Omental fat pad (tissue), 4 donors: ENCODE data around the gene SYNJ1. TPM values are rescaled to one million over a fixed set of nuclear protein-coding genes. Genes with fewer than 3 reads are reported as not detected.

Source experiments
- ATAC-seq: fragments of 150-250 bp; one replicate; pipeline ENCODE4 v1.9.1; 2016; ENCODE audit warnings: mild to moderate bottlenecking, moderate library complexity; ENCODE audit not compliant: low FRiP score
- DNase-seq: peaks from one replicate; pipeline ENCODE4 v3.0.0-alpha.2; 2019; ENCODE audit warnings: low spot score
- CTCF ChIP-seq, 3 donors: fragments of 450-650 bp; IDR thresholded peaks; one replicate each; pipeline ENCODE4 v1.5.1; 2016 to 2017; ENCODE audit warnings: antibody characterized with exemption in 3 of 3, mild to moderate bottlenecking in 3 of 3, moderate library complexity in 2 of 3
- total RNA-seq, 4 donors: library from RNA; depleted of rRNA; stranded (reverse); fragments of >200 nt; gene quantifications; one replicate each; pipeline ENCODE4 v1.1.0, GENCODE V29; 2016

The SYNJ1 gene
- total RNA-seq, 4 donors from 2014 or later = 7.5 to 22.1 (median 9.9) TPM

- DNase-seq (no peak), ATAC-seq (peak; percentile 1)
- no peak for TF ChIP-seq CTCF (IDR thresholded peaks at IDR 0.05)
Observed at GRCh38 chr21:32726839-32727686, 750 bp downstream of the SYNJ1 start.

GRCh38 chr21:32719085-32719484 is 8.7 kb downstream of the SYNJ1 start:
- ATAC-seq = no peak

GRCh38 chr21:32717851-32718316 is 9.9 kb downstream of the SYNJ1 start:
- no peak for TF ChIP-seq CTCF (IDR thresholded peaks at IDR 0.05)

More at GRCh38 chr21:32719085-32719484, 8.7 kb downstream of the SYNJ1 start:
- TF ChIP-seq CTCF (IDR thresholded peaks at IDR 0.05) = no peak
- no peak for DNase-seq

GRCh38 chr21:32716486-32716885 is 11.3 kb downstream of the SYNJ1 start:
- ATAC-seq (no peak), DNase-seq (no peak)
- TF ChIP-seq CTCF (IDR thresholded peaks at IDR 0.05) = no peak

More at GRCh38 chr21:32717851-32718316, 9.9 kb downstream of the SYNJ1 start:
- no peak for ATAC-seq
- no peak for DNase-seq

GRCh38 chr21:32713726-32714125 is 14.1 kb downstream of the SYNJ1 start:
- no peak for TF ChIP-seq CTCF (IDR thresholded peaks at IDR 0.05)
- DNase-seq (no peak), ATAC-seq (no peak)

- TF ChIP-seq CTCF (IDR thresholded peaks at IDR 0.05) = no peak
- DNase-seq (no peak), ATAC-seq (no peak)
Observed at GRCh38 chr21:32712641-32713040, 15.2 kb downstream of the SYNJ1 start.

GRCh38 chr21:32712043-32712442 is 15.8 kb downstream of the SYNJ1 start:
- DNase-seq = no peak
- no peak for ATAC-seq
- no peak for TF ChIP-seq CTCF (IDR thresholded peaks at IDR 0.05)
